ENCODE results near the gene VKORC1.
A peak's percentile ranks its signal among the peaks of the same experiment; 100 is the strongest.

VKORC1 gene

GRCh38 chr16:31084584-31085302, 9.9 kb downstream of the VKORC1 start:
- Histone ChIP-seq H3K27ac (replicated peaks) (no peak overlapping the region), H3K4me3 (replicated peaks; ENCODE audit: insufficient read depth, low read length) (no peak overlapping the region), H3K27me3 (ENCODE audit: insufficient read depth, poor library complexity, severe bottlenecking) (no peaks in the 10 kb centered on the region)
- no peak for DNase-seq (ENCODE audit: low read depth in 1 of 2, low spot score in 1 of 2)
- TF ChIP-seq CTCF (IDR thresholded peaks at IDR 0.05; ENCODE audit: insufficient read depth, low read length) (no peak), SPI1 (IDR thresholded peaks at IDR 0.05; ENCODE audit: borderline replicate concordance, low read depth) (no peak), POLR2AphosphoS5 (IDR thresholded peaks at IDR 0.05; ENCODE audit: low read depth) (no peak)

- H3K27me3 ChIP-seq (ENCODE audit: insufficient read depth, poor library complexity, severe bottlenecking): no peaks in the 10 kb centered on the region
- no peak for TF ChIP-seq REST (IDR thresholded peaks at IDR 0.05; ENCODE audit: insufficient replicate concordance, low read depth)
- TF ChIP-seq CTCF (IDR thresholded peaks at IDR 0.05; ENCODE audit: insufficient read depth, low read length): no peak
- TF ChIP-seq GABPA (IDR thresholded peaks at IDR 0.05; ENCODE audit: low read depth): no peak
- TF ChIP-seq SPI1 (IDR thresholded peaks at IDR 0.05; ENCODE audit: borderline replicate concordance, low read depth): no peak
- TF ChIP-seq POLR2AphosphoS5 (IDR thresholded peaks at IDR 0.05; ENCODE audit: low read depth): no peak
- no peak overlapping the region for H3K27ac ChIP-seq (replicated peaks)
- DNase-seq (ENCODE audit: low read depth in 1 of 2, low spot score in 1 of 2): no peak
- no peak overlapping the region for H3K4me3 ChIP-seq (replicated peaks; ENCODE audit: insufficient read depth, low read length)
Observed at GRCh38 chr16:31083981-31084380, 10.6 kb downstream of the VKORC1 start.

- H3K4me3 ChIP-seq (replicated peaks; ENCODE audit: insufficient read depth, low read length): no peak overlapping the region
- no peak overlapping the region for H3K27ac ChIP-seq (replicated peaks)
- DNase-seq (ENCODE audit: low read depth in 1 of 2, low spot score in 1 of 2): no peak
- H3K27me3 ChIP-seq (ENCODE audit: insufficient read depth, poor library complexity, severe bottlenecking): no peaks in the 10 kb centered on the region
- 0 out of 2 replicates have a peak, but pooled peaks have one; percentile 17 for TF ChIP-seq POLR2AphosphoS5 (IDR thresholded peaks at IDR 0.05; ENCODE audit: low read depth)
- no peak for TF ChIP-seq SPI1 (IDR thresholded peaks at IDR 0.05; ENCODE audit: borderline replicate concordance, low read depth)
Observed at GRCh38 chr16:31083556-31083955, 11.0 kb downstream of the VKORC1 start.

- H3K27ac ChIP-seq (replicated peaks): no peak overlapping the region
- H3K4me3 ChIP-seq (replicated peaks; ENCODE audit: insufficient read depth, low read length): no peak overlapping the region
- H3K27me3 ChIP-seq (ENCODE audit: insufficient read depth, poor library complexity, severe bottlenecking): no peaks in the 10 kb centered on the region
- DNase-seq (ENCODE audit: low read depth in 1 of 2, low spot score in 1 of 2): no peak
- no peak for TF ChIP-seq SPI1 (IDR thresholded peaks at IDR 0.05; ENCODE audit: borderline replicate concordance, low read depth)
- no peak for TF ChIP-seq REST (IDR thresholded peaks at IDR 0.05; ENCODE audit: insufficient replicate concordance, low read depth)
- no peak for TF ChIP-seq CTCF (IDR thresholded peaks at IDR 0.05; ENCODE audit: insufficient read depth, low read length)
- TF ChIP-seq POLR2AphosphoS5 (IDR thresholded peaks at IDR 0.05; ENCODE audit: low read depth): no peak
- no peak for TF ChIP-seq GABPA (IDR thresholded peaks at IDR 0.05; ENCODE audit: low read depth)
Observed at GRCh38 chr16:31083081-31083480, 11.5 kb downstream of the VKORC1 start.

Measured in HL-60 (cell line).